ENCODE measurements around the gene ZNF775.

Gene ZNF775

DNA sequence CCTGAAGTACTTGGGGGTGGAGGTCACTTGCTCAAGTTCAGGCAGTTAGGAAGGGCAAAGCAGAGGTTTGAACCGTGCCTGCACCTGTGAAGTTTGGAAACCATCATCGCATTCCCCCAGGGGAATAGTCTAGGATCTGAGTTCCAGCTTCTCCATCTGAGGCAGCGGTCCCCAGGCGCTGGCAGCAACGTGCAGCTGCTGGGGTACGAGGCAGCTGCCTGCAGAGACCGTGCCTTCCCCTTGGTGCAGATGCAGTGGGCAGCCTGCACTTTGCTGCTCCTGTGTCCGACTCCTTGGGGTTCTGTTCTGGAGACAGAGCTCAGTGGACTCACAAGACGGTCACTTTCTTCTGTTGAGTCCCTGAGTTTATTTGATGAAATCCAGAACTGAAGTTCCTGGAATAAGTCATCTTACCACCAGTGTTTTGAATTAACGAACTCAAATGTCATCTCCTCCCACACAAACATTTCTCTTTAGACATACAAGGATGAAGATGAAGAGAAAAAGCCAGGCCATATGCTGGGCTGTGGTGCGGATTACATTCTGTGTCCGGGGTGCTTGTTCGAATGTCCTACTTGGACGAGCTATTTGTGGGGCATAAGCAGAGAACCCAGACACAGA lies 51.4 kb downstream of the ZNF775 start:
- DNase-seq (ENCODE audit: extremely low spot score, insufficient read length, low read depth) (no peak), FAIRE-seq (no peak)

GRCh38 chr7:150431839-150432658 lies 52.9 kb downstream of the ZNF775 start:
- FAIRE-seq (no peak), DNase-seq (ENCODE audit: extremely low spot score, insufficient read length, low read depth) (no peak)

DNA sequence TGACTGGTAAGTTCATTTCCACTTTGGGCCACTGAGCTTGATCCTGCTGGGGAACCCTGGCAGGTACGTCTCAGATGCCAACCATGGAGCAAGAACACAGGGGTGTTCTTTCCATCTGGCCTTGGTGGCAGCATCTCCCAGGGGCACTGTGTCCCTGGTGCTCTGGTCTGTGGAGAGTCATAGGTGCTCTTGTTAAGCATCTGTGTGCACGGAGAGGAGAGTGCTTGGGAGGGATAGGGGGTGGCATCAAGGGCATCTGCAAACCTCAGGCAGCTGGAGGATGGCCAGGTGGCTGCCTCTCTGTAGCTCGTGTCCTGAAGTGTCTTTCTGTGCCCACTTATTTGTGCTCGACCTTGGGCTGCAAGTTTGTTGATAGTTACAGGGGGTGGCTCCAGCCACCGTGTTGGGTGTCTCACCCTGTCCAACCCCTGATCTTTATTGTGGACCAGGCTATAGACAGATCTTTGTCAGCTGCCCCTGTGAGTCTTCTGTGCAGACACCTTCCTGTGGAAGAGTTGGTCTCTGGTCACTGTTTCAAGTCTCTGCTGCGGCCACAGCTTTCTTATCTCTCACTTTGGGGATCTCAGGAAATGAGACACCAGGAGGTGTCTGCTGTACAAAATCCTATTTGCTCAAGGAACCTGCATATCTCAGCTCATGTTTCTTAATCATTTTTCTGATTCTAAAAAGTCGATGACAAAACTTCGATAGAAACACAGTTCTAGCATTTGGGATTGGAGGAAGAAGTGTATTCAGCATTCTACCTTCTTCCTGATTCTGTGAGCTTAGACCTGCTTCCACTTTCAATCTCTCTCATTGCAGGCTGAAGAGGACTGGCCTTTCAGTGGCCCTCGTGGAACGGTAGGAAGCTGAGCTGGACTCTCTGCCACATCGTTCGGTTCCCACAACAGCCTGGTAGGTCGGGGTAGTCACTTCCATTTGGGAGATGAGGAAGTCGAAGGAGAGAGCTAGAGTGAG lies 54.1 kb downstream of the ZNF775 start:
- FAIRE-seq (peak; percentile 93), DNase-seq (ENCODE audit: extremely low spot score, insufficient read length, low read depth) (no peak)

GRCh38 chr7:150434240-150434639 lies 55.1 kb downstream of the ZNF775 start:
- FAIRE-seq (no peak), DNase-seq (ENCODE audit: extremely low spot score, insufficient read length, low read depth) (no peak)

GRCh38 chr7:150435047-150435389 lies 55.9 kb downstream of the ZNF775 start:
- no peak for DNase-seq (ENCODE audit: extremely low spot score, insufficient read length, low read depth)
- peak; percentile 60 for FAIRE-seq

GRCh38 chr7:150435390-150436073 lies 56.4 kb downstream of the ZNF775 start:
- DNase-seq (ENCODE audit: extremely low spot score, insufficient read length, low read depth) = no peak
- peak; percentile 100 for FAIRE-seq

GRCh38 chr7:150439967-150440366 lies 60.8 kb downstream of the ZNF775 start:
- DNase-seq (ENCODE audit: extremely low spot score, insufficient read length, low read depth) (no peak), FAIRE-seq (peak; percentile 59)

DNA sequence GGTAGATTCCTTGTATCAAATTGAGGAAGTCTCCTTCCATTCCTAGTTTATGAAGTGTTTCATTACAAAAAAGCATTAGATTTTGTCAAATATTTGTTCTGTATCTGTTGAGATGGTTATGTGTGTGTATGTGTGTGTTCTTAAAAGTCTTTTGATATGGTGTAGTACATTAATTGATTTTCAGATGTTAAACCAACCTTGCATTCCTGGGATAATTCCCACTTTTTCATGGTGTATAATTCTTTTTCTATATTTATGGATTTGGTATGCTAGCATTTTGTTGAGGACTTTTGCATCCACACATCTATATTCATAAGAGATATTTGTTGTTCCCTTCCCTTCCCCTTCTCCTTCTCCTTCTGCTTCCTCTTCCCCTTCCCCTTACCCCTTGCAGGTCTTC lies 62.4 kb downstream of the ZNF775 start:
- no peak for FAIRE-seq

GRCh38 chr7:150442811-150443210 lies 63.7 kb downstream of the ZNF775 start:
- FAIRE-seq = no peak
- DNase-seq (ENCODE audit: extremely low spot score, insufficient read length, low read depth) = no peak

More for the DNA sequence above, 62.4 kb downstream of the ZNF775 start:
- no peak for DNase-seq (ENCODE audit: extremely low spot score, insufficient read length, low read depth)

DNA sequence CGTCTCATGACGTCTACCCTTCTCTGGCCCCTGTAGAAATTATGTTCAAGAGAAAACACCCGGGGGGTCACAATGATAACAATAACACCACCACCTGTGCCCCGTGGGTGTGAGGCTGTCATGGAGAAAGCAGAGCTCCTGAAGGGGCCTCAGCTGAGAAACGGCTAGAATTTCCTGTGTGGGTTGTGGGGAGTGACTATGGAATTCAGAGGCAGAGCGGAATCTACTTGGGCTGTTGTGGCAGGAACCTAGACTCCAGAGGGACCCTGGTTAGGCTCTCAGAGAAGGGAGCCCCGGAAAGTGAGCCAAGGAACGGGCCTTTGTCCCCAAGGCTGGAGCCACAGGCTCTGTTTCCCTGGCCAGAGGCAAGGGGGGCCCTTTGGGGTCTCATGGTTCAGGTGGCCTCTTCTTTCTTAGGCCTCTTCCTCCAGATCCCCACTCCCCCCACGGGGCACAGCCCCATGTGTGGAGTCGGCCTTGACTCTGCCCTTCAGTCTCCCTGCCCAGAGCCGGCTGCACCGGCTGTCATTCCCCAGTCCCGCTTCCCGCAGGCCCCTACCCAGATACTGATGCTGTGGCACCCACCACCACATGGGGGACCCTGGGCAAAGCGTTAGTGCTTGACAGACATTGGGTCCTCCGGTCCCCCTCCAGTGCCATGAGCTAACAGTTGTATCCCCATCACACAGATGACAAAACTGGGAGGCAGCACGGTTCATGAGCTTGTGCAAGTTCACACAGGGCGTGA lies 64.8 kb downstream of the ZNF775 start:
- no peak for FAIRE-seq
- DNase-seq (ENCODE audit: extremely low spot score, insufficient read length, low read depth) = no peak

- no peak for DNase-seq (ENCODE audit: extremely low spot score, insufficient read length, low read depth)
- no peak for FAIRE-seq
Measured at GRCh38 chr7:150444674-150445365, 65.7 kb downstream of the ZNF775 start.

DNA sequence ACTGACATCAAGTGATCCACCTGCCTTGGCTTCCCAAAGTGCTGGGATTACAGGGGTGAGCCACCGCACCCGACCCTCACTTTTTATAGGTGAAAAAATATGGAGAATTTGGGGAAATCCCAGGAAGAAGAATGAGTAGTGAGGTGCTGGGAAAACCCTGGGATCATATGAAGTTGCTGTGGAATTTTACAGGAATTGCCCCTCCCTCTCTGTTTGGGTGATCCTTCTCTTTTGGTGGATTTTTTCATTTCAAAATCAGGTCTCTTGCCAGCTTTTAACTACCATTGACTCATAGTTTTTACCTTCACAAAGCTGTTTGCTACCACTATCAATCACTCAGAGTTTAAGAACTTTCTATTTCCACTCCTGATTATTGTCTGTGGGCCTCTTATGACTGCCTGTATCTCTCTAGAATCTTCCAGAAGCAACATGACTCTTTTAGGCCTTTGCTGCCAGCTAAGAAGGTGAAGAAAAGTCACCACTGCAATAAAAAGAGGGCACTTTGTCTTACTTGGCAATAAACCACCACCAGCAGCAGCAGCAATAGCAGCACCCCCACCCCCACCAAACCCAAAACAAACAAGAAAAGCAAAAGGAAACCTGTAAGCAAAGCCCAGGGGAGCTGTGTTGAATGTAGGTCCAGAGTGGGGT lies 67.3 kb downstream of the ZNF775 start:
- FAIRE-seq (no peak), DNase-seq (ENCODE audit: extremely low spot score, insufficient read length, low read depth) (no peak)
